ENCODE measurements around the gene C19orf67. TPM values are rescaled to one million over a fixed set of nuclear protein-coding genes. Genes with fewer than 3 reads are reported as not detected.
"Not testable (repeated sequence)": the region's sequence is repeated elsewhere in the genome, so short reads cannot be mapped to it uniquely, and the experiment has no call there.

Gene C19orf67
- total RNA-seq, 1 donor from 2014 or later, result 0.13 TPM

GRCh38 chr19:14056741-14057356 lies 28.7 kb downstream of the C19orf67 start:
- DNase-seq (ENCODE audit: low read depth, low spot score), result no peak

GRCh38 chr19:14056069-14056666 lies 29.4 kb downstream of the C19orf67 start:
- DNase-seq (ENCODE audit: low read depth, low spot score), result no peak

DNA sequence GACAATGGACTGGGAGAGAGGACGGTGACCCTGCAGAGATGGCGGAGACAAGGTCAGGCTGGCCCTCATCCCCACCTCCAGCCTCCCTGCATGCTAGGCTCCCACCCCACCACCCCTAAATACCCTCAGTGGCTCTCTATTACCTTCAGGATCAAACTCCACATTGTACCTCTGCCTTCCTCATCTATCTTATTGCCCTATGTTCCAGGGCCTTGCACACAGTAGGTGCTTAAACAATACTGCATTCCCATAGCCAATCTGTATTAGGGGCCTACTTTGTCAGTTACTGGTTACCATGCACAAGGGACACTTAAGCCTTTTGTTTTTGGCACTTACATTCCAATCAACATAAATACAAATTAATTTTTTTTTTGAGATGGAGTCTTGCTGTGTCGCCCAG lies 30.2 kb downstream of the C19orf67 start:
- no peak for DNase-seq (ENCODE audit: low read depth, low spot score)

DNA sequence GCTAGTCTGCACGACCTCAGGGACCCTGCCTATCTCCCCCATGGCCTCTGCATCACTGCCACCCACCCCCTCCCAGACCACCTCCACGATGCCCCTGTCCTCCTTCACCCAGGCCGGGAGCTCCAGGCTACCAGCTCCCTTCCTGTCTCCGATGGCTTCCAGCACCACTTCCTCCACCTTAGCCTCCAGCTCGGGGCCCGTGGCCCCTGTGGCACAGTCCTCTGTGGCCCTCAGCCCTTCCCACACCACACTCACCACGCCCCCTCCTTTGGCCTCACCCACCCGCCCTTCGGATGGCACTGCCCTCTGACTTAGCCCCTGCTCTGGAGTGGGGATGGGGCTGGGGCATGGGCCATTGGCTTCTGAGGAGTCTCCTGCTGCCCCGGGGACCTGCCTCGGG lies 30.9 kb downstream of the C19orf67 start:
- DNase-seq (ENCODE audit: low read depth, low spot score), result no peak

DNA sequence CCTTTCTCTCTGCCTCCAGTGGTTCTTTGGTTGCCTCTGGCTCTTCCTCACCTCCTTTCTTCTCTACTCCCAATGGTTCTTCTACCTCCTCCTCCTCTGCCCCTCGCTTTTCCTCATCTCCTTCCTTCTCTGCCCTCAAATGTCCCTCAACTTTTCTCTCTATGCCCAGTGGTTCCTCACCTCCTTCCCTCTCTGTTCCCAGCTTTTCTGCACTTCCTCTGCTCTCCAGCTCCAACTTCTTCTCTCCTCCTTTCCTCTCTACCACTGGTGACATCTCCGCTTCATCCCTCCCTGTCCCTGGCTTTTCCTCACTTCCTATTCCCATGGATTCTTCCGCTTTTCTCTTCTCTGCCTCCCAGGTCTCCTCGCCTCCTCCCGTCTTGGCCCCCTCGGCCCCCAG lies 31.5 kb downstream of the C19orf67 start:
- DNase-seq (ENCODE audit: low read depth, low spot score), result no peak

DNA sequence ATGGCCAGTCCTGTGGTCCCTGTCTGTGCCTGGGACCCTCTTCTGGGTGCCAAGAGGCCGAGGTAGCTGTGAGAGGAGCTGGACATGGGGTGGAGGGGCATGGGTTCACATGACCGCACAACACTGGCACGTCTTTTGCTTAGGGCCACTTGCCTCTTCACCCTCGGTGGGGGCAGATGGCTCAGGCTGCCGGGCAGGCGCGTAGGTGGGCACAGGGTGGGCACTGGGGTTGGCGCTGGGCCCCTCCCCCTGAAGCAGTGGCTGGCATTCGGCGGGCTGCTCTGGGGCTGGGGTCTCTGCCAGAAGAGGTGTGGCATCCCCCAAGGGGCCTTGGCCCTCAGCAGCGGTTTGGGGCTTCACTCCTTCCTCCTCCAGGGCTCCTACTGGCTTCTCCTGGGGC lies 32.1 kb downstream of the C19orf67 start:
- no peak for DNase-seq (ENCODE audit: low read depth, low spot score)

- no peak for DNase-seq (ENCODE audit: low read depth, low spot score)
Observed at GRCh38 chr19:14053032-14053431, 32.6 kb downstream of the C19orf67 start.

- no peak for DNase-seq (ENCODE audit: low read depth, low spot score)
Observed at GRCh38 chr19:14052470-14052869, 33.1 kb downstream of the C19orf67 start.

DNA sequence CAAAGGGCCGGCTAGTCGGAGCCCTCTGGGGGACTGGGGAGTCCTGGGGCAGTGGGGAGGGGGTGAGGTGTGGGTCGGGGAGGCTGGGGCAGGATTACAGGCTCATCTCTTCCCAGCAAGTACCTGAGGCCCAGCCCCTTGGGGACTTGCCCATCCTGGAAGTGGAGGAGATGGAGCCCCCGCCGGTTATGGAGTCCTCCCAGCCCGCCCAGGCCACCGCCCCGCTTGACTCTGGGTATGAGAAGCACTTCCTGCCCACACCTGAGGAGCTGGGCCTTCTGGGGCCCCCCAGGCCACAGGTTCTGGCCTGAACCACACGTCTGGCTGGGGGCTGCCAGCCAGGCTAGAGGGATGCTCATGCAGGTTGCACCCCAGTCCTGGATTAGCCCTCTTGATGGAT lies 33.6 kb downstream of the C19orf67 start:
- DNase-seq (ENCODE audit: low read depth, low spot score), result no peak

DNA sequence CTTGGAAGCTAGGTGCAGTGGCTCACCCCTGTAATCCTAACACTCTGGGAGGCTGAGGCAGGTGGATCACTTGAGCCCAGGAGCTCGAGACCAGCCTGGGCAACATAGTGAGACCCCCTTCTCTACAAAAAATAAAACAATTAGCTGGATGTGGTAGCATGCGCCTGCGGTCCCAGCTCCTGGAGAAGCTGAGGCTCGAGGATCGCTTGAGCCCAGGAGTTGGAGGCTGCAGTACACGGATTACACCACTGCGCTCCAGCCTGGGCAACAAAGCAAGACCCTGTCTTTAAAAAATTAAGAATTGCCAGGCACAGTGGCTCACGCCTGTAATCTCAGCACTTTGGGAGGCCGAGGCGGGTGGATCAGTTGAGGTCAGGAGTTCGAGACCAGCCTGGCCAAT lies 34.6 kb downstream of the C19orf67 start:
- not testable (repeated sequence) for DNase-seq (ENCODE audit: low read depth, low spot score)

GRCh38 chr19:14050512-14050911 lies 35.1 kb downstream of the C19orf67 start:
- DNase-seq (ENCODE audit: low read depth, low spot score), result no peak

DNA sequence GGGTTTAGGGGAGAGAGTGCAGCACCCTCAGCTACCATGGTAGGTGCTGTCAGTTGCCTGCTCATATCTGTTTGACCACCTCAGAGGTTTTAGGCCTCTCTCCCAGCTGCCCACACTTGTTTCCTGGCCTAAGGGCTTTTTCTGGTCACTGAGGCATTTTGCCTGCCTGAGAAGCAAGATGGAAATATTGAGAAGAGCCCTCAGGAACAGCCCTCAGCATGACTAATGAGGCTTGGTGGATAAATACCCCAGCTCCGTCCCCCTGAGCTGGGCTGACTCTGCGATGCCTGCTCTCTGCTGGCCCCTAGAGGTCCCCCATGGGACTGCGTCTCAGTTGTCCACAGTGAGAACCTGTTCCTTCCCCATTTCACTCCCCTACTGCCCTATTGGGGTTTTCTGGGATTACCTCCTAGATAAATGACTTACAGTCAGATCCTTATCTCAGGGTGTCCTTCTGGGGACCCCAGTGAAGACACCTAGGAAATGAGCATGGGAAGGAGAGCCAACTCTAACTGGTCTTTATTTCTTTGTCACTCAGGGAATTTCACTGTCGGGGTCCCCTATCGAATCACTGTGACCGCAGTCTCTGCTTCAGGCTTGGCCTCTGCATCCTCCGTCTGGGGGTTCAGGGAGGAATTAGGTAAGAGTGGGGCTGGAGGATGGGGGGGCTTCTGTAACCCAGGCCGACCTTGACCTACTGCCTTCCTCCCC lies 37.0 kb downstream of the C19orf67 start:
- no peak for DNase-seq (ENCODE audit: low read depth, low spot score)

GRCh38 chr19:14047866-14048265 lies 37.7 kb downstream of the C19orf67 start:
- not testable (repeated sequence) for DNase-seq (ENCODE audit: low read depth, low spot score)

GRCh38 chr19:14042659-14043608 lies 42.6 kb downstream of the C19orf67 start:
- DNase-seq (ENCODE audit: low read depth, low spot score), result peak; percentile 55

- DNase-seq (ENCODE audit: low read depth, low spot score), result no peak
Observed at GRCh38 chr19:14039181-14039580, 46.4 kb downstream of the C19orf67 start.

- no peak for DNase-seq (ENCODE audit: low read depth, low spot score)
Observed at GRCh38 chr19:14035706-14036105, 49.9 kb downstream of the C19orf67 start.

- not testable (repeated sequence) for DNase-seq (ENCODE audit: low read depth, low spot score)
Observed at GRCh38 chr19:14035159-14035558, 50.4 kb downstream of the C19orf67 start.

DNA sequence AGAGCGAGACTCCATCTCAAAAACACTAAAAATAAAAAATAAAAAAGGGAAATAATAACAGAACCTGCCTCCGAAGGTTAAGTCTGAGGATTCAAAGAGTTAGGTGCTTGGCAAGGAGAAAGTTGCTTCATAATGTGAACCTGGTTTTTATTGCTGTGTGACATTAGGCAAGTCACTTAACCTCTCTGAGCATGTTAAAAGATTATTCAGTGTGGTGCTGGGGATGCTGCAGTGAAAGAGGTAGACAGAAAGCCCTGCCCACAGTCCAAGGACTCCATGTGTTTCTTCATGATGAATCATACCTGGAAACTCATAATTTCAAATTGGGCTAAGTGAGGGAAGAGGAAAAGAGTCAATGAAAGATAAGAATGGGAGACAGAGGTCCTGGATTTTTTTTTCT lies 51.6 kb downstream of the C19orf67 start:
- DNase-seq (ENCODE audit: low read depth, low spot score), result no peak

DNA sequence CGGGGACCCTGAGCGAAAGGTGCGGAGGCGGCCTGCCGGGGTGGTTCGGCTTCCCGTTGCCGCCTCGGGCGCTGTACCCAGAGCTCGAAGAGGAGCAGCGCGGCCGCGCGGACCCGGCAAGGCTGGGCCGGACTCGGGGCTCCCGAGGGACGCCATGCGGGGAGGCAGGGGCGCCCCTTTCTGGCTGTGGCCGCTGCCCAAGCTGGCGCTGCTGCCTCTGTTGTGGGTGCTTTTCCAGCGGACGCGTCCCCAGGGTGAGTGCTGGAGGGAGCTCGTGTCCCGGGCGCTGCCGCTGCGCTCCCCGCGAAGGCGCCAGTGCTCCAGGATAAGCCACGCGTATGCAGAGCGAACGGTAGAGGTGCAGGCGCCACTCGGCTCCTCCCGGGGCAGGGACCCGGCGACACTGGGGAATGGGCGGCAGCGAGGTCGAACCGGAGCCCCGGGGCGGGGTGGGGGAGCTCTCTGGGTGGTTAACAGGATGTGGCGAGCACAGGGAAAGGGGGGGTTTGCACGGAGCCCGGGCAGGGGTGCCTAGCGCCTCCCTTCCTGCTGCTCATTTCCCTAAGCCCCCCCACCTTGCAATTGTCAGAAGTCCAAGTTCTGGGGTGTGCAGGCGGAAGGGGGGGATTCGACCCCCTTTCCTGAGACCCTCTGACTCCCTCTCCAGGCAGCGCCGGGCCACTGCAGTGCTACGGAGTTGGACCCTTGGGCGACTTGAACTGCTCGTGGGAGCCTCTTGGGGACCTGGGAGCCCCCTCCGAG lies 53.7 kb downstream of the C19orf67 start, which contains the start of gene IL27RA:
Gene IL27RA, plus strand, starts transcription at position 44 of the 762 bp plus-strand sequence. Its CDS starts 111 bp downstream, at position 155.
- DNase-seq (ENCODE audit: low read depth, low spot score), result no peak
